ENCODE results near the gene CKM.

DNA sequence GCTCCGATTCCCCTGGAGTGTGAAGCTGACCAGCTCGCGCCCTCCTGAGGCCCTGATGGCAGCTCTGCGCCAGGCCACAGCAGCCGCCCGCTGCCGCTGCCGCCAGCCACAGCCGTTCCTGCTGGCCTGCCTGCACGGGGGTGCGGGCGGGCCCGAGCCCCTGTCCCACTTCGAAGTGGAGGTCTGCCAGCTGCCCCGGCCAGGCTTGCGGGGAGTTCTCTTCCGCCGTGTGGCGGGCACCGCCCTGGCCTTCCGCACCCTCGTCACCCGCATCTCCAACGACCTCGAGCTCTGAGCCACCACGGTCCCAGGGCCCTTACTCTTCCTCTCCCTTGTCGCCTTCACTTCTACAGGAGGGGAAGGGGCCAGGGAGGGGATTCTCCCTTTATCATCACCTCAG, 20.3 kb downstream of the CKM start:
- TF ChIP-seq, protein P1, sequence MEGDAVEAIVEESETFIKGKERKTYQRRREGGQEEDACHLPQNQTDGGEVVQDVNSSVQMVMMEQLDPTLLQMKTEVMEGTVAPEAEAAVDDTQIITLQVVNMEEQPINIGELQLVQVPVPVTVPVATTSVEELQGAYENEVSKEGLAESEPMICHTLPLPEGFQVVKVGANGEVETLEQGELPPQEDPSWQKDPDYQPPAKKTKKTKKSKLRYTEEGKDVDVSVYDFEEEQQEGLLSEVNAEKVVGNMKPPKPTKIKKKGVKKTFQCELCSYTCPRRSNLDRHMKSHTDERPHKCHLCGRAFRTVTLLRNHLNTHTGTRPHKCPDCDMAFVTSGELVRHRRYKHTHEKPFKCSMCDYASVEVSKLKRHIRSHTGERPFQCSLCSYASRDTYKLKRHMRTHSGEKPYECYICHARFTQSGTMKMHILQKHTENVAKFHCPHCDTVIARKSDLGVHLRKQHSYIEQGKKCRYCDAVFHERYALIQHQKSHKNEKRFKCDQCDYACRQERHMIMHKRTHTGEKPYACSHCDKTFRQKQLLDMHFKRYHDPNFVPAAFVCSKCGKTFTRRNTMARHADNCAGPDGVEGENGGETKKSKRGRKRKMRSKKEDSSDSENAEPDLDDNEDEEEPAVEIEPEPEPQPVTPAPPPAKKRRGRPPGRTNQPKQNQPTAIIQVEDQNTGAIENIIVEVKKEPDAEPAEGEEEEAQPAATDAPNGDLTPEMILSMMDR (IDR thresholded peaks at IDR 0.05), result no peak
- no peak for TF ChIP-seq POLR2A (IDR thresholded peaks at IDR 0.05)

Measured in thyroid gland (tissue), 4 donors.